GM12874 (cell line): Measurements from ENCODE around the gene MRPL53.

ENCODE experiments used
- TF ChIP-seq, protein P1 (sequence below): IDR thresholded peaks from 2 replicates; pipeline ENCODE4 v1.5.1; 2011; ENCODE audit warnings: low read depth, mild to moderate bottlenecking, control low read depth, low read length, moderate library complexity; ENCODE audit not compliant: insufficient read depth

The MRPL53 gene

DNA sequence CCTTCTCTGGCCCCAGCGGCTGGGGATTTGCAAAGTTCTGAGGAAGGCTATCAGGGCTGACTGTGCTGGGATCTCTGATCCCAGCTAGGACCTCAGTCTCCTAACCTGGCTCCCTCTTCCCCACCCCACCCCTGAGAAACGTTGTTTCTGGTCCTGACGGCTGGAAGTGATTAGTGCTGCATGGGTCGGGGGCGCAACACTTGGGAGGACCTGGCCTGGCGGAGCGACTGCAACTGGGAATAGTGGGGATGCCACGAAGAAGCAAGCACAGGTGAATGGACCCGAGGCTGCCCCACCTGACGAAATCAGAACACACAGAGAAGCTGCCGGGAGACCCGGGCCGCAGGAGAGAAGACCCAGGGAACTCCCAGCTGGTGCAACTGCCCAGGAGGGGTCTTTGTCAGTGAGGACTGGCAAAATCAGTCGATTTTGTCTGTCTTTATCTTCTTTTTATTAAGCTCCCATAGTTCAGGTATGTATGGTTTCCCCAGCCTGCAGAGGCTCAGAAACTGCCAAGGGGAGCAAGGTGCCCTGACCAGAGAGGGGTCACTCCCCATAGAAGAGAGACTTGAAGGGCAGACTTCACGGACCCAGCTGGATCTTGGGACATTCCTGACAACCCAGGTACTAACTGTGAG is 27.6 kb upstream of the MRPL53 start:
- TF ChIP-seq, protein P1, sequence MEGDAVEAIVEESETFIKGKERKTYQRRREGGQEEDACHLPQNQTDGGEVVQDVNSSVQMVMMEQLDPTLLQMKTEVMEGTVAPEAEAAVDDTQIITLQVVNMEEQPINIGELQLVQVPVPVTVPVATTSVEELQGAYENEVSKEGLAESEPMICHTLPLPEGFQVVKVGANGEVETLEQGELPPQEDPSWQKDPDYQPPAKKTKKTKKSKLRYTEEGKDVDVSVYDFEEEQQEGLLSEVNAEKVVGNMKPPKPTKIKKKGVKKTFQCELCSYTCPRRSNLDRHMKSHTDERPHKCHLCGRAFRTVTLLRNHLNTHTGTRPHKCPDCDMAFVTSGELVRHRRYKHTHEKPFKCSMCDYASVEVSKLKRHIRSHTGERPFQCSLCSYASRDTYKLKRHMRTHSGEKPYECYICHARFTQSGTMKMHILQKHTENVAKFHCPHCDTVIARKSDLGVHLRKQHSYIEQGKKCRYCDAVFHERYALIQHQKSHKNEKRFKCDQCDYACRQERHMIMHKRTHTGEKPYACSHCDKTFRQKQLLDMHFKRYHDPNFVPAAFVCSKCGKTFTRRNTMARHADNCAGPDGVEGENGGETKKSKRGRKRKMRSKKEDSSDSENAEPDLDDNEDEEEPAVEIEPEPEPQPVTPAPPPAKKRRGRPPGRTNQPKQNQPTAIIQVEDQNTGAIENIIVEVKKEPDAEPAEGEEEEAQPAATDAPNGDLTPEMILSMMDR, result no peak

DNA sequence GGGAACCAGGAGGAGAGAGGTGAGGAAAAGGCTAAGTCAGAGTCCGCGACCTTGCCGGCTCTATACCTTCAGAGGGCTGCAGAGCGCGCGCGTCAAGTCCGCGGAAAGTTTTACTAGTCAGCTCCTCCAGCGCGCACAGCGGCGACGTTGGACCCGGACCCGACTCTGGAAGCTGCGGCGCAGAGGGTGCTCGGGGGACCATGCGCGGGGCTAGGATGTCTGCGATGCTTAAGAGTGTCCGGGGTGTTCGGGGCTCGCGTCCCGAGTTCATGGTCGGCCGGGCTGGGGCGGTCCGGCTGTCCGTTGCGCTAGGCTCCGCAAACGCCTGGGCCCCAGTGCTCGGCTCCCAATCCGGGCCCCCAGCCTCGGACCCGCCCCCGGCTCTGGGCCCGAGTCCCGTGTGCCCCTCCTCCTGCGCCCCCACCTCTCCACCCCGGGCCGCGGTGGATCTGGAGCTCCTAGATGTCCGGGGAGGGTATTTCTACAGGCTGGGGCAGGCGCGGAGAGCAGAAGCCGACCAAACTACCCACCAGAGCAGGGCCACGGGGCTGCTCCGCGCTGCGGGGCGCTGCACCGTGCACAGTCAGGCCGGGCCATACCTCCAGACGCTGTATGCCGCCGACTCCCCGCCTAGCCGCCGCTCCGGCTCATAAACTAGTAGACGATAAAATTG is 26.9 kb upstream of the MRPL53 start, which contains the start of gene LBX2:
TSS of gene LBX2 (minus strand) at position 337 of the 673 bp plus-strand sequence. CDS start at position 271, 66 bp downstream.
- TF ChIP-seq, protein P1, result no peak

DNA sequence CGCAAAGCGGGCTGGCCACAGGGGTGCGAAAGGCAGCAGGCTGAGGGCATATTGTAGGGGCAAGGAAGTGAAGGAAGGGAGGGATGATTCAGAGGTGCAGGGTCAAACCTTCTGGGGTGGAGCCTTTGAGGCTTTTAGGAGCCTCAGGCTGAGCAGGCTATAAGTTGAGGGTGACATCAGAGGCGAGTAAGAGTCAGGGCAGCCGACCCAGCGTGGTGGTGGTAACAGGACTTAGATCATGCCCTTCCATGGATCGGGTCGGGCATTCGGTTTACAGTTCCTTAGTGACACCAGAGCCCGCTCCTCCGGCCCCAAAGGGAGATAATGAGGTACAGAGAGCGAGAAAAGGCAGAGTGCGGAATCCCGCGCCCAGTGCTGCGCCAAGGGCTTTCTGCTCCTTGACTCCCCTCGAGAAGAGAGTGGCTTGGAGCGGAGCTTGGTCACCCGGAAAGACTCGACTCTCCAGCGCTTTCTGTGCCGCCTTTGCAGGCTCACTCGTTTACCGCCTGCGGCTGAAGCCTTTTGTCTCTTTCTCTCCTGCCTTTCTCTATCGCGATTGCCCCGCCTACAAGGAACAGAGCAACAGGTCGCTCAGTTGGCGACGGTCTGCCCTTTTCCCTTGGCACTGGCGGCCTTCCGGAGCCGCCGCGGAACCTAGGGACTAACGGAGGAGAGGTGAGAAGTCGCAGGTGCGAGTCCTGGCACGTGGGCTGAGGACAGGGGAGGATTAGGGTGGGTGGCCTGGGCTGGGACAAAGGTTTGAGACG is 26.2 kb upstream of the MRPL53 start:
- TF ChIP-seq, protein P1, result no peak

DNA sequence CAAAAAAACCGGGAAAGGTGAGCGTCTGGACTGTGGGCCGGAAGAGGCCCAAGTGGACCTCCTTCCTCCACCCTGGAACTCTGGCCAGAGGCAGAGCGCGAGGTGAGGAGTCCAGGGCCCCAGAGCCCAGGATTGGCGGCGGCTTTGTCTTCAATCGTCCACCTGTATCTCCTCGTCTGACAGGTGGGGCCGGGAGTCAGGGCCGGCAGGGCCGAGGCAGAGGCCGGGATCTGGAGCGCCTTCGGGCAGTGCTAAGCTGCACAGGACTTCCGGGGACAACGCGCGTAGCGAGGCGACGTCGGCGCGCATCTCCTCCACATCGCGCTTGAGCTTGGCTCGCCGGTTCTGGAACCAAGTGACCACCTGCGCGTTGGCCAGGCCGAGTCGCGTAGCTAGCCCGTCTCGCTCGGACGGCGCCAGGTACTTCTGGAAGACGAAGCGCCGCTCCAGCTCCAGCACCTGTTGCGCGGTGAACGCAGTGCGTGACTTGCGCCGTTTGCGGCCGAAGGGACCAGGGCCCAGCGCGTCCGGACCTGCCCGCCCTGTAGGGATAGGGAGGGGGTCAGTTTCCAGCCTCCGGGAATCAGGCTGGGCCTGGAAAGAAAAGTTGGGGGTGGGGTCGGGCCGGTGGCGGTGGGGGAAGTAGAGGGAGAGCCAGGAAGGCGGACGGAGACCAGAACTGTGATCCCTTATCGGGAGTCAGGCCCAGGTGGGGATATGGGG is 25.5 kb upstream of the MRPL53 start:
- TF ChIP-seq, protein P1, result no peak

DNA sequence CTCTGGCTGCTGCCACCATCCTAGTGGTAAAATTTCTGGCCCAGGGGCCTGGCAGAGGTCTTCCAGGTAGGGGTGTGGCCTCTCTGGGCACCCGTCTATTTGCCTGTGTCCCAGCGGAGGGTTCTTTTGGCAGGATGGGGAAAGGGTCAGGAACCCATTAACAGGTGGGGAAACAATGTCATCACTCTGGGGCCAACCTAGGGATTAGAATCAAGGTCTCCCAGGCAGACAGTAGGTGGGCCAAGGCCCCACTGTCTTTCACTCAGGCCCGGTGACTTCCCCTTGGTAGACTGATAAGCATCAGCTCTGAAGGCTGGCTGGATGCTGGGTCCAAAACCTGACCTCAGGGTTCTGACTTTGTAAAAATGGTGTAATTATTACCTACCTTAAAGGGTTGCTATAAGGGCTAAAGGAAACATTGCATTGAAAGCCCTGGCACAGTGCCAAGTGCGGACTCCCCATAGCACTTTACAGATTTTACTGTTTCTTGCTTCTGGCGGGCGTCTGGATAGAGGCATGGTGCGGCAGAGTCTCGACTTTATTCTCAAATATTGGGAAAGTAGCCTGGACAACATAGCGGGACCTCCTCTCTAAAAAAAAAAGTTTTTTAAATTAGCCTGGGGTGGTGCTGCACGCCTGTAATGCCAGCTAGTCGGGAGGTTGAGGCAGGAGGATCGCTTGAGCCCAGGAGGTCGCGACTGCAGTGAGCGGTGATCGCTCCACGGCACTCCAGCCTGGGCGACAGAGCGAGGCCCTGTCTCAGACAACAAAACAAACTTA is 24.7 kb upstream of the MRPL53 start:
- TF ChIP-seq, protein P1, result no peak

DNA sequence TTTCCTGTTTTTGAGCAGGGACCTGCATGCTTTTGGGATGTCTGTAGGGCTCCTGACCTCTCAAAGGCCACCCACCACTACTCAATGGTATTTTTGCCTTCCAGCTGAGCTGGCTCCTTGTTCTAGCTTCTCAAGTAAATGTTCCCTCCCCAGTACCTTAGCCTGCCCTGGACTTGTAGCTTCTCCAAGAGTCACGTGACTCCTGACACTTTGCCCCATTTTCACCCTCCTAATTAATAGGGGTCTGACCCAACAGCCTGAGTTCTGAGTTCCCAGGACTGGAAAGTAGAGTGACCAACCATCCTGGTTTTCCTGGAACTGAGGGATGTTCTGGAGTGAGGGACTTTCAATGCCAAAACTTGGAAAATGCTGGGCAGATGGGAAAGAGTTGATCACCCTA is 23.0 kb upstream of the MRPL53 start:
- TF ChIP-seq, protein P1, result no peak
